ENCODE data around the gene DPEP1.

DNA sequence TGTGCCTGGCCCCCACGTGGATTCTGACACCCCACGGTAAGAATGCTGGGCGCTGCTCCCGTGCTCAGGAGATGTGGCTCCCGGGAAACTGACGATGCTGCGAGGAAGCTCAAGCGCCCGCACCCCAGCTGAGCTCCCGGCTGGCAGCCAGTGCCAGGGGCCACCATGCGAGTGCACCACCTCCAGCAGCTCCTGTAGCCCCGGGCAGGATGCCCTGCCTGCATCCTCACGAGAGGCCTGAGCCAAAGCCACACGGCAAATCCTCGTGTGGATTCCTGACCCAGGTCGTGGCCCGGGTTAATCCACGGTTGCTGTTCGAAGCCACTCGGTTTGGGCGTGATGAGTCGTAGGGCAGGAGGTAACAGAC is 11.6 kb upstream of the DPEP1 start:
- TF ChIP-seq, protein P1, sequence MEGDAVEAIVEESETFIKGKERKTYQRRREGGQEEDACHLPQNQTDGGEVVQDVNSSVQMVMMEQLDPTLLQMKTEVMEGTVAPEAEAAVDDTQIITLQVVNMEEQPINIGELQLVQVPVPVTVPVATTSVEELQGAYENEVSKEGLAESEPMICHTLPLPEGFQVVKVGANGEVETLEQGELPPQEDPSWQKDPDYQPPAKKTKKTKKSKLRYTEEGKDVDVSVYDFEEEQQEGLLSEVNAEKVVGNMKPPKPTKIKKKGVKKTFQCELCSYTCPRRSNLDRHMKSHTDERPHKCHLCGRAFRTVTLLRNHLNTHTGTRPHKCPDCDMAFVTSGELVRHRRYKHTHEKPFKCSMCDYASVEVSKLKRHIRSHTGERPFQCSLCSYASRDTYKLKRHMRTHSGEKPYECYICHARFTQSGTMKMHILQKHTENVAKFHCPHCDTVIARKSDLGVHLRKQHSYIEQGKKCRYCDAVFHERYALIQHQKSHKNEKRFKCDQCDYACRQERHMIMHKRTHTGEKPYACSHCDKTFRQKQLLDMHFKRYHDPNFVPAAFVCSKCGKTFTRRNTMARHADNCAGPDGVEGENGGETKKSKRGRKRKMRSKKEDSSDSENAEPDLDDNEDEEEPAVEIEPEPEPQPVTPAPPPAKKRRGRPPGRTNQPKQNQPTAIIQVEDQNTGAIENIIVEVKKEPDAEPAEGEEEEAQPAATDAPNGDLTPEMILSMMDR (IDR thresholded peaks at IDR 0.05) = no peak
- no peak for TF ChIP-seq POLR2A (IDR thresholded peaks at IDR 0.05)
